GM18511 (cell line): Measurements from ENCODE around the gene NRDC.
"Not testable (repeated sequence)": the region's sequence is repeated elsewhere in the genome, so short reads cannot be mapped to it uniquely, and the experiment has no call there.

Experiments used
- ATAC-seq: cut with Tn5 transposase; IDR thresholded peaks from one replicate; pipeline ENCODE4 v1.9.1; 2021; ENCODE audit warnings: mild to moderate bottlenecking, moderate library complexity; ENCODE audit not compliant: unreplicated experiment

Gene NRDC

GRCh38 chr1:51843948-51844347 lies 34.6 kb downstream of the NRDC start:
- no peak for ATAC-seq

- no peak for ATAC-seq
Observed at GRCh38 chr1:51842261-51842660, 36.3 kb downstream of the NRDC start.

- ATAC-seq = no peak
Observed at GRCh38 chr1:51840743-51841461, 37.6 kb downstream of the NRDC start.

GRCh38 chr1:51840182-51840581 lies 38.3 kb downstream of the NRDC start:
- ATAC-seq = no peak

GRCh38 chr1:51839094-51839493 lies 39.4 kb downstream of the NRDC start:
- ATAC-seq = no peak

- ATAC-seq = no peak
Observed at GRCh38 chr1:51837243-51837642, 41.3 kb downstream of the NRDC start.

- no peak for ATAC-seq
Observed at GRCh38 chr1:51833700-51834099, 44.8 kb downstream of the NRDC start.

GRCh38 chr1:51829058-51829457 lies 49.5 kb downstream of the NRDC start:
- no peak for ATAC-seq

GRCh38 chr1:51819810-51820209 lies 58.7 kb downstream of the NRDC start:
- ATAC-seq = no peak

GRCh38 chr1:51819021-51819420 lies 59.5 kb downstream of the NRDC start:
- ATAC-seq = not testable (repeated sequence)

- ATAC-seq = no peak
Observed at GRCh38 chr1:51818487-51818886, 60.0 kb downstream of the NRDC start.

- no peak for ATAC-seq
Observed at GRCh38 chr1:51814513-51814912, 64.0 kb downstream of the NRDC start.

- no peak for ATAC-seq
Observed at GRCh38 chr1:51799372-51799771, 79.2 kb downstream of the NRDC start.

GRCh38 chr1:51794868-51795267 lies 83.7 kb downstream of the NRDC start:
- no peak for ATAC-seq

- no peak for ATAC-seq
Observed at GRCh38 chr1:51794260-51794659, 84.3 kb downstream of the NRDC start.

GRCh38 chr1:51792864-51793263 lies 85.7 kb downstream of the NRDC start:
- no peak for ATAC-seq

GRCh38 chr1:51791888-51792287 lies 86.6 kb downstream of the NRDC start:
- ATAC-seq = no peak

- no peak for ATAC-seq
Observed at GRCh38 chr1:51790385-51790784, 88.1 kb downstream of the NRDC start.

- no peak for ATAC-seq
Observed at GRCh38 chr1:51789342-51789741, 89.2 kb downstream of the NRDC start.

GRCh38 chr1:51788938-51789337 lies 89.6 kb downstream of the NRDC start:
- ATAC-seq = no peak

GRCh38 chr1:51784997-51785421 lies 93.5 kb downstream of the NRDC start:
- ATAC-seq = no peak

GRCh38 chr1:51780927-51781326 lies 97.6 kb downstream of the NRDC start:
- no peak for ATAC-seq

GRCh38 chr1:51776408-51776807 lies 102.1 kb downstream of the NRDC start:
- no peak for ATAC-seq
